Uterus (tissue), 4 donors: ENCODE measurements around the gene CIRBP. TPM values are rescaled to one million over a fixed set of nuclear protein-coding genes. Genes with fewer than 3 reads are reported as not detected.

ENCODE experiments used
- DNase-seq, 2 donors: peaks; one replicate each; pipeline ENCODE4 v3.0.0-alpha.2; 2019 to 2020
- H3K27ac ChIP-seq, 2 donors: fragments of 200-600 bp; sonication (generic); 1 replicate in 1 of 2; 2 replicates in 1 of 2; pipeline ENCODE4 v1.5.1; 2016 to 2018
- H3K27me3 ChIP-seq, 2 donors: fragments of 200-600 bp; sonication (generic); one replicate each; pipeline ENCODE4 v1.5.1; 2018 to 2019; ENCODE audit warnings: control low read depth in 1 of 2
- H3K36me3 ChIP-seq, 2 donors: fragments of 200-600 bp; sonication (generic); one replicate each; pipeline ENCODE4 v1.5.1; 2019; ENCODE audit warnings: control low read depth in 1 of 2
- H3K4me1 ChIP-seq, 2 donors: fragments of 200-600 bp; sonication (generic); one replicate each; pipeline ENCODE4 v1.5.1; 2018 to 2019; ENCODE audit warnings: control low read depth in 1 of 2
- H3K4me3 ChIP-seq, 2 donors: fragments of 200-600 bp; sonication (generic); 1 replicate in 1 of 2; 2 replicates in 1 of 2; pipeline ENCODE4 v1.5.1; 2018 to 2019; ENCODE audit warnings: mild to moderate bottlenecking in 1 of 2
- H3K9me3 ChIP-seq, 2 donors: fragments of 200-600 bp; sonication (generic); one replicate each; pipeline ENCODE4 v1.5.1; 2019; ENCODE audit warnings: control low read depth in 1 of 2
- CTCF ChIP-seq, 4 experiments: fragments of 200-600 bp in 2 of 4; fragments of 450-650 bp in 2 of 4; sonication (generic) in 2 of 4; IDR thresholded peaks; one replicate each; pipeline ENCODE4 v1.5.1; 2016 to 2019; ENCODE audit warnings: antibody characterized with exemption in 4 of 4, mild to moderate bottlenecking in 2 of 4, moderate library complexity in 1 of 4
- POLR2A ChIP-seq, 2 donors: fragments of 450-650 bp; IDR thresholded peaks; one replicate each; pipeline ENCODE4 v1.6.1; 2016; ENCODE audit warnings: antibody characterized with exemption in 2 of 2, mild to moderate bottlenecking in 1 of 2, moderate library complexity in 1 of 2
- intact Hi-C: fragments of 100-400 bp; cut with DNase I; formaldehyde crosslinking; loops from one replicate; pipeline ENCODE4 v1.15.1; 2023; ENCODE audit warnings: low total_unique reads
- total RNA-seq, 4 donors: library from RNA; depleted of rRNA in 3 of 4; stranded (reverse); fragments of >200 nt in 3 of 4; gene quantifications; one replicate each; pipeline versions ENCODE4 v1.1.0 to v1.2.4, GENCODE V29; 2014 to 2023
- donor health status: DM: yes; HTN: yes; CAD: no.

The CIRBP gene
- total RNA-seq, 4 donors from 2014 or later, result 235 to 950 (median 535) TPM

GRCh38 chr19:1272423-1273262, 3.5 kb downstream of the CIRBP start:
- no peaks in the 10 kb centered on the region for H3K36me3 ChIP-seq
- no peak for DNase-seq
- H3K27me3 ChIP-seq, result no peaks in the 10 kb centered on the region
- H3K9me3 ChIP-seq, result no peaks in the 10 kb centered on the region
- no peak overlapping the region for H3K4me3 ChIP-seq
- TF ChIP-seq CTCF (IDR thresholded peaks at IDR 0.05), result no peak
- TF ChIP-seq POLR2A (IDR thresholded peaks at IDR 0.05), result no peak
- H3K4me1 ChIP-seq, result peaks cover 24 to 62% of the 10 kb centered on the region in 2 donors
- peak overlapping the region; percentile 7 to 8 for H3K27ac ChIP-seq
- intact Hi-C loops, result no loop called here

- intact Hi-C loops, result no loop called here
- Histone ChIP-seq H3K4me1 (peaks cover 15 to 56% of the 10 kb centered on the region in 2 donors), H3K27ac (peak overlapping the region; percentile 8 to 98), H3K36me3 (no peaks in the 10 kb centered on the region), H3K9me3 (no peaks in the 10 kb centered on the region), H3K4me3 (no peak overlapping the region), H3K27me3 (no peaks in the 10 kb centered on the region)
- DNase-seq, result no peak
- TF ChIP-seq CTCF (IDR thresholded peaks at IDR 0.05) (no peak), POLR2A (IDR thresholded peaks at IDR 0.05) (no peak)
Measured at GRCh38 chr19:1273263-1274041, 4.3 kb downstream of the CIRBP start.

- TF ChIP-seq CTCF (IDR thresholded peaks at IDR 0.05) (no peak), POLR2A (IDR thresholded peaks at IDR 0.05) (no peak)
- H3K27ac ChIP-seq, result peak overlapping the region; percentile 98
- H3K36me3 ChIP-seq, result no peaks in the 10 kb centered on the region
- peaks cover 15 to 52% of the 10 kb centered on the region in 2 donors for H3K4me1 ChIP-seq
- intact Hi-C loops, result no loop called here
- no peaks in the 10 kb centered on the region for H3K27me3 ChIP-seq
- H3K9me3 ChIP-seq, result no peaks in the 10 kb centered on the region
- H3K4me3 ChIP-seq, result peak overlapping the region in 1 of 2 donors; percentile 71
- peak; percentile 43 to 50 for DNase-seq
Measured at GRCh38 chr19:1274081-1274851, 5.1 kb downstream of the CIRBP start.

- Histone ChIP-seq H3K27ac (peak overlapping the region; percentile 98), H3K9me3 (no peaks in the 10 kb centered on the region), H3K4me1 (peaks cover 15 to 51% of the 10 kb centered on the region in 2 donors), H3K36me3 (no peaks in the 10 kb centered on the region), H3K4me3 (peak overlapping the region; percentile 65 to 71), H3K27me3 (no peaks in the 10 kb centered on the region)
- no peak for DNase-seq
- peak in 1 of 4 experiments; percentile 0 for TF ChIP-seq CTCF (IDR thresholded peaks at IDR 0.05)
- no peak for TF ChIP-seq POLR2A (IDR thresholded peaks at IDR 0.05)
- intact Hi-C loops, result no loop called here
Measured at GRCh38 chr19:1274852-1275259, 5.7 kb downstream of the CIRBP start.
